Measurements from ENCODE around the gene RBM24.

GRCh38 chr6:17292600-17293133 is 11.5 kb downstream of the RBM24 start:
- TF ChIP-seq, protein P1, sequence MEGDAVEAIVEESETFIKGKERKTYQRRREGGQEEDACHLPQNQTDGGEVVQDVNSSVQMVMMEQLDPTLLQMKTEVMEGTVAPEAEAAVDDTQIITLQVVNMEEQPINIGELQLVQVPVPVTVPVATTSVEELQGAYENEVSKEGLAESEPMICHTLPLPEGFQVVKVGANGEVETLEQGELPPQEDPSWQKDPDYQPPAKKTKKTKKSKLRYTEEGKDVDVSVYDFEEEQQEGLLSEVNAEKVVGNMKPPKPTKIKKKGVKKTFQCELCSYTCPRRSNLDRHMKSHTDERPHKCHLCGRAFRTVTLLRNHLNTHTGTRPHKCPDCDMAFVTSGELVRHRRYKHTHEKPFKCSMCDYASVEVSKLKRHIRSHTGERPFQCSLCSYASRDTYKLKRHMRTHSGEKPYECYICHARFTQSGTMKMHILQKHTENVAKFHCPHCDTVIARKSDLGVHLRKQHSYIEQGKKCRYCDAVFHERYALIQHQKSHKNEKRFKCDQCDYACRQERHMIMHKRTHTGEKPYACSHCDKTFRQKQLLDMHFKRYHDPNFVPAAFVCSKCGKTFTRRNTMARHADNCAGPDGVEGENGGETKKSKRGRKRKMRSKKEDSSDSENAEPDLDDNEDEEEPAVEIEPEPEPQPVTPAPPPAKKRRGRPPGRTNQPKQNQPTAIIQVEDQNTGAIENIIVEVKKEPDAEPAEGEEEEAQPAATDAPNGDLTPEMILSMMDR (IDR thresholded peaks at IDR 0.05), result no peak
- TF ChIP-seq EZH2 (IDR thresholded peaks at IDR 0.05; ENCODE audit: borderline replicate concordance, insufficient read depth, low read depth, low read length, poor library complexity, severe bottlenecking), result no peak

All from B cell (primary cell).